Esophagus muscularis mucosa (tissue), 4 donors: Measurements from ENCODE around the gene GUCY1B1. TPM values are rescaled to one million over a fixed set of nuclear protein-coding genes. Genes with fewer than 3 reads are reported as not detected.

ENCODE experiments used
- DNase-seq: peaks from one replicate; pipeline ENCODE4 v3.0.0-alpha.2; 2017; ENCODE audit errors: extremely low spot score
- H3K27ac ChIP-seq, 4 donors: fragments of 200-600 bp; sonication (generic); replicated peaks in 1 of 4; 1 replicate in 3 of 4; 2 replicates in 1 of 4; pipeline ENCODE4 v1.5.1; 2016 to 2019; ENCODE audit warnings: mild to moderate bottlenecking in 1 of 4
- H3K27me3 ChIP-seq, 4 donors: fragments of 200-600 bp; sonication (generic); one replicate each; pipeline versions ENCODE4 v1.5.1 to v1.6.0; 2016 to 2019
- H3K36me3 ChIP-seq, 4 donors: fragments of 200-600 bp; sonication (generic); one replicate each; pipeline ENCODE4 v1.5.1; 2016 to 2019
- H3K4me1 ChIP-seq, 4 donors: fragments of 200-600 bp; sonication (generic); one replicate each; pipeline ENCODE4 v1.5.1; 2016 to 2019
- H3K4me3 ChIP-seq, 4 donors: fragments of 200-600 bp; sonication (generic); 1 replicate in 2 of 4; 2 replicates in 2 of 4; pipeline ENCODE4 v1.5.1; 2016 to 2019; ENCODE audit warnings: mild to moderate bottlenecking in 4 of 4, moderate library complexity in 1 of 4
- H3K9me3 ChIP-seq, 4 donors: fragments of 200-600 bp; sonication (generic); 1 replicate in 3 of 4; 2 replicates in 1 of 4; pipeline ENCODE4 v1.5.1; 2016 to 2019
- EP300 ChIP-seq: sonication (generic); formaldehyde crosslinking; IDR thresholded peaks from one replicate; pipeline ENCODE4 v1.6.1; 2017; ENCODE audit warnings: antibody characterized with exemption
- POLR2A ChIP-seq: fragments of 450-650 bp; IDR thresholded peaks from one replicate; pipeline ENCODE4 v1.6.1; 2017; ENCODE audit warnings: antibody characterized with exemption, moderate library complexity, mild to moderate bottlenecking, low read depth
- POLR2AphosphoS5 ChIP-seq, 2 donors: sonication (generic); formaldehyde crosslinking; IDR thresholded peaks; one replicate each; pipeline ENCODE4 v1.6.1; 2017; ENCODE audit warnings: antibody characterized with exemption in 2 of 2
- WGBS: methylation state at CpG from one replicate; pipeline ENCODE4 v1.1.5; 2018; 5-methylcytosine and 5-hydroxymethylcytosine counted together
- intact Hi-C: fragments of 100-400 bp; cut with DNase I; formaldehyde crosslinking; loops from one replicate; pipeline ENCODE4 v1.15.1; 2023
- total RNA-seq, 4 donors: library from RNA; depleted of rRNA; stranded (reverse); fragments of >200 nt; gene quantifications; one replicate each; pipeline versions ENCODE4 v1.1.0 to v1.2.1, GENCODE V29; 2016
- TF ChIP-seq, protein P1 (sequence below), 3 experiments: fragments of 200-600 bp in 2 of 3; fragments of 450-650 bp in 1 of 3; sonication (generic) in 2 of 3; IDR thresholded peaks; one replicate each; pipeline ENCODE4 v1.5.1; 2017 to 2019; ENCODE audit warnings: antibody characterized with exemption in 3 of 3, mild to moderate bottlenecking in 2 of 3, moderate library complexity in 1 of 3

The GUCY1B1 gene
- total RNA-seq, 4 donors from 2014 or later: 30.6 to 61.9 (median 41.6) TPM

DNA sequence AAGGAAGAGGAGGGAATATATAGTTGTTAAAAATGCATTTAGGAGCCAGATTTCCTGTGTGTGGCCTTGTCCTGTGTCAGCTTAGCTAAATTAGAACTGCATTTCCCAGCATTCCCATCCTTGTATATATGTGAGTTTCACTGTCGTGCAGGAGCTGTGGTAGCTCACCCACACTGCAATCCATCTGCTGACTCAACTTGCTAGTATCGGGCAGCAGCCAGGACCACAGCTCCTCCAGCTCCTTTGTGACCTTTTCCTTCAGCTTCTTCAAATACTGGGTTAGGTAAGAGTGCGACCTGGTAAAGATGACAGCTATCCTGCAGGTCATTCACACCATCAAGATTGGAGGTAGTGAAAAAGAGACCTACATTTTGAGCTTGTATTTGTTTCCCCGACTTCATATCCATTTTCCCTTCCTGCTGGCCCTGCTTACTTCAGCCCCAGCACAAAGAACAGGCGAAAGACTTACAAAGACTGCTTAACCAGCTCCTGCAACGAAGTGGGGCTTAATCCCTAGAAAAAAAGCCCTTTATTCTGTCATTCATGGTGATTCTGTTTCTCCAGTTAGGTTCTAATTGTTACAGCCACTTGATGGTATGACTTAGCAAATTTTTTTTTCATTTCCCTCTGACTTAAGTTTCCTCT is 95.9 kb downstream of the GUCY1B1 start:
- Histone ChIP-seq H3K4me3 (no peak overlapping the region), H3K9me3 (no peaks in the 10 kb centered on the region), H3K36me3 (no peaks in the 10 kb centered on the region), H3K4me1 (no peaks in the 10 kb centered on the region), H3K27ac (no peak overlapping the region), H3K27me3 (no peaks in the 10 kb centered on the region)
- 73% methylated on average over 6 of the region's 6 CpGs for WGBS
- intact Hi-C loops: no loop called here
- no peak for DNase-seq
- TF ChIP-seq EP300 (no peak), POLR2A (no peak), POLR2AphosphoS5 (IDR thresholded peaks at IDR 0.05) (no peak)
- TF ChIP-seq, protein P1, sequence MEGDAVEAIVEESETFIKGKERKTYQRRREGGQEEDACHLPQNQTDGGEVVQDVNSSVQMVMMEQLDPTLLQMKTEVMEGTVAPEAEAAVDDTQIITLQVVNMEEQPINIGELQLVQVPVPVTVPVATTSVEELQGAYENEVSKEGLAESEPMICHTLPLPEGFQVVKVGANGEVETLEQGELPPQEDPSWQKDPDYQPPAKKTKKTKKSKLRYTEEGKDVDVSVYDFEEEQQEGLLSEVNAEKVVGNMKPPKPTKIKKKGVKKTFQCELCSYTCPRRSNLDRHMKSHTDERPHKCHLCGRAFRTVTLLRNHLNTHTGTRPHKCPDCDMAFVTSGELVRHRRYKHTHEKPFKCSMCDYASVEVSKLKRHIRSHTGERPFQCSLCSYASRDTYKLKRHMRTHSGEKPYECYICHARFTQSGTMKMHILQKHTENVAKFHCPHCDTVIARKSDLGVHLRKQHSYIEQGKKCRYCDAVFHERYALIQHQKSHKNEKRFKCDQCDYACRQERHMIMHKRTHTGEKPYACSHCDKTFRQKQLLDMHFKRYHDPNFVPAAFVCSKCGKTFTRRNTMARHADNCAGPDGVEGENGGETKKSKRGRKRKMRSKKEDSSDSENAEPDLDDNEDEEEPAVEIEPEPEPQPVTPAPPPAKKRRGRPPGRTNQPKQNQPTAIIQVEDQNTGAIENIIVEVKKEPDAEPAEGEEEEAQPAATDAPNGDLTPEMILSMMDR (IDR thresholded peaks at IDR 0.05): no peak

DNA sequence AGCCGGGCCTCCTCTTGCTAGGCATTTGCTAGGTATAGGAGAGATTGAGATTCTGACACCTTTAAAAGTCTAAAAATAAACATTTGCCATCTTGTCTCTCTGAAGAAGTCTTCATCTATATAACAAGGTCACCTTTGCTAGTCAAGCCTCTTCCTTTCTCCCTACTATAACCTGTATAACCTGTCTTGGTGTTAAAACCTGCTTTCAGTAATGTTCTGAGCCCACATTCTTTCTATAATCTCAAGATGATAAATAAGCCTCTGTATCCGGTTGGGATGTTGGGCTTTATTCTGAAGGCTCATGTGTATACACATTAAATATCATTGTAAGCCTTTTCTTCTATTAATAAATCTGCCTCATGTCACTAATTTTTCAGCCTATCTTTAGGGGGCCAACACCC is 97.1 kb downstream of the GUCY1B1 start:
- no peaks in the 10 kb centered on the region for H3K9me3 ChIP-seq
- WGBS: 69% methylated on average over 2 of the region's 2 CpGs
- no peaks in the 10 kb centered on the region for H3K36me3 ChIP-seq
- intact Hi-C loops: no loop called here
- TF ChIP-seq EP300 (no peak), POLR2AphosphoS5 (IDR thresholded peaks at IDR 0.05) (no peak), POLR2A (no peak)
- TF ChIP-seq, protein P1 (IDR thresholded peaks at IDR 0.05): no peak
- H3K27me3 ChIP-seq: no peaks in the 10 kb centered on the region
- no peak overlapping the region for H3K4me3 ChIP-seq
- DNase-seq: no peak
- H3K27ac ChIP-seq: no peak overlapping the region
- H3K4me1 ChIP-seq: no peaks in the 10 kb centered on the region

Other genes starting within 250 kb of the GUCY1B1 start
- 10 to 100 TPM; 50.3 to 73.7 (median 57.8) TPM for gene GUCY1A1, start 92.2 kb upstream of the GUCY1B1 start, total RNA-seq
- gene ASIC5, start 107.3 kb downstream of the GUCY1B1 start, total RNA-seq: not detected
- gene TDO2, start 144.7 kb downstream of the GUCY1B1 start, total RNA-seq: not detected
- gene CTSO, start 194.8 kb downstream of the GUCY1B1 start, total RNA-seq: 10 to 100 TPM; 18.8 to 22.8 (median 21.3) TPM